Measurements from ENCODE around the gene TRIP12.

DNA sequence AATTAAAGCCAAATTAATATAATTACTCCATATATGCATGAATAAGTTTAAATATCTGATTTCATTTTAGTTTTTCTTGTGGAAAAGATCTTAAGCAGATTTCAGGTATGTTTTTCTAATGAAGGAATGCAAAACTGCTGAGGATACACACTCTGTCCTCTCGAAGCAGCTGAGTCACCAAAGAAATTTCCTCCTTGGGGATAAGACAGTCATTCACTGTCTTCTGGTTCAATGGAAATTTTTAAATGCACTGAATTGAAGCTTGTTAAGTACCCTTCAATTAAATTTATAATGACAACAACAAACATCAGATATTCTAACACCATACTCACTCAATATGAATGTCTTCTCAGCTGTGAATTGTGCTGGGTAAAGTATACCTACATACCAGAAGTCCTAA, 106.0 kb downstream of the TRIP12 start:
- TF ChIP-seq, protein P1, sequence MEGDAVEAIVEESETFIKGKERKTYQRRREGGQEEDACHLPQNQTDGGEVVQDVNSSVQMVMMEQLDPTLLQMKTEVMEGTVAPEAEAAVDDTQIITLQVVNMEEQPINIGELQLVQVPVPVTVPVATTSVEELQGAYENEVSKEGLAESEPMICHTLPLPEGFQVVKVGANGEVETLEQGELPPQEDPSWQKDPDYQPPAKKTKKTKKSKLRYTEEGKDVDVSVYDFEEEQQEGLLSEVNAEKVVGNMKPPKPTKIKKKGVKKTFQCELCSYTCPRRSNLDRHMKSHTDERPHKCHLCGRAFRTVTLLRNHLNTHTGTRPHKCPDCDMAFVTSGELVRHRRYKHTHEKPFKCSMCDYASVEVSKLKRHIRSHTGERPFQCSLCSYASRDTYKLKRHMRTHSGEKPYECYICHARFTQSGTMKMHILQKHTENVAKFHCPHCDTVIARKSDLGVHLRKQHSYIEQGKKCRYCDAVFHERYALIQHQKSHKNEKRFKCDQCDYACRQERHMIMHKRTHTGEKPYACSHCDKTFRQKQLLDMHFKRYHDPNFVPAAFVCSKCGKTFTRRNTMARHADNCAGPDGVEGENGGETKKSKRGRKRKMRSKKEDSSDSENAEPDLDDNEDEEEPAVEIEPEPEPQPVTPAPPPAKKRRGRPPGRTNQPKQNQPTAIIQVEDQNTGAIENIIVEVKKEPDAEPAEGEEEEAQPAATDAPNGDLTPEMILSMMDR (IDR thresholded peaks at IDR 0.05; ENCODE audit: insufficient read depth, low read length), result no peak
- TF ChIP-seq POLR2AphosphoS5 (IDR thresholded peaks at IDR 0.05; ENCODE audit: low read depth) (no peak), SPI1 (IDR thresholded peaks at IDR 0.05; ENCODE audit: borderline replicate concordance, low read depth) (no peak)
- TF ChIP-seq, protein P2, sequence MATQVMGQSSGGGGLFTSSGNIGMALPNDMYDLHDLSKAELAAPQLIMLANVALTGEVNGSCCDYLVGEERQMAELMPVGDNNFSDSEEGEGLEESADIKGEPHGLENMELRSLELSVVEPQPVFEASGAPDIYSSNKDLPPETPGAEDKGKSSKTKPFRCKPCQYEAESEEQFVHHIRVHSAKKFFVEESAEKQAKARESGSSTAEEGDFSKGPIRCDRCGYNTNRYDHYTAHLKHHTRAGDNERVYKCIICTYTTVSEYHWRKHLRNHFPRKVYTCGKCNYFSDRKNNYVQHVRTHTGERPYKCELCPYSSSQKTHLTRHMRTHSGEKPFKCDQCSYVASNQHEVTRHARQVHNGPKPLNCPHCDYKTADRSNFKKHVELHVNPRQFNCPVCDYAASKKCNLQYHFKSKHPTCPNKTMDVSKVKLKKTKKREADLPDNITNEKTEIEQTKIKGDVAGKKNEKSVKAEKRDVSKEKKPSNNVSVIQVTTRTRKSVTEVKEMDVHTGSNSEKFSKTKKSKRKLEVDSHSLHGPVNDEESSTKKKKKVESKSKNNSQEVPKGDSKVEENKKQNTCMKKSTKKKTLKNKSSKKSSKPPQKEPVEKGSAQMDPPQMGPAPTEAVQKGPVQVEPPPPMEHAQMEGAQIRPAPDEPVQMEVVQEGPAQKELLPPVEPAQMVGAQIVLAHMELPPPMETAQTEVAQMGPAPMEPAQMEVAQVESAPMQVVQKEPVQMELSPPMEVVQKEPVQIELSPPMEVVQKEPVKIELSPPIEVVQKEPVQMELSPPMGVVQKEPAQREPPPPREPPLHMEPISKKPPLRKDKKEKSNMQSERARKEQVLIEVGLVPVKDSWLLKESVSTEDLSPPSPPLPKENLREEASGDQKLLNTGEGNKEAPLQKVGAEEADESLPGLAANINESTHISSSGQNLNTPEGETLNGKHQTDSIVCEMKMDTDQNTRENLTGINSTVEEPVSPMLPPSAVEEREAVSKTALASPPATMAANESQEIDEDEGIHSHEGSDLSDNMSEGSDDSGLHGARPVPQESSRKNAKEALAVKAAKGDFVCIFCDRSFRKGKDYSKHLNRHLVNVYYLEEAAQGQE (IDR thresholded peaks at IDR 0.05; ENCODE audit: insufficient replicate concordance, low read depth), result no peak
